HG03457 (cell line): Measurements from ENCODE around the gene GRK1.

Experiments
- ATAC-seq: cut with Tn5 transposase; IDR thresholded peaks from one replicate; pipeline ENCODE4 v1.9.1; 2021; ENCODE audit warnings: moderate number of reproducible peaks; ENCODE audit not compliant: unreplicated experiment

Gene GRK1

GRCh38 chr13:113649212-113649611, 17.8 kb upstream of the GRK1 start:
- no peak for ATAC-seq

- ATAC-seq: no peak
Measured at GRCh38 chr13:113650275-113650674, 16.7 kb upstream of the GRK1 start.

- no peak for ATAC-seq
Measured at GRCh38 chr13:113650731-113651148, 16.3 kb upstream of the GRK1 start.

GRCh38 chr13:113651511-113652403, 15.3 kb upstream of the GRK1 start:
- ATAC-seq: no peak

- no peak for ATAC-seq
Measured at GRCh38 chr13:113652404-113653263, 14.4 kb upstream of the GRK1 start.

- no peak for ATAC-seq
Measured at GRCh38 chr13:113653264-113654174, 13.5 kb upstream of the GRK1 start.

GRCh38 chr13:113654175-113654560, 12.9 kb upstream of the GRK1 start:
- no peak for ATAC-seq

GRCh38 chr13:113654591-113655345, 12.3 kb upstream of the GRK1 start:
- no peak for ATAC-seq

GRCh38 chr13:113655346-113656002, 11.5 kb upstream of the GRK1 start:
- no peak for ATAC-seq

GRCh38 chr13:113656003-113656588, 10.9 kb upstream of the GRK1 start:
- no peak for ATAC-seq

- ATAC-seq: no peak
Measured at GRCh38 chr13:113656831-113657671, 10.0 kb upstream of the GRK1 start.

GRCh38 chr13:113657851-113658741, 8.9 kb upstream of the GRK1 start, which contains the start of gene ATP4B:
Gene ATP4B (minus strand): TSS chr13:113658198. CDS start chr13:113658144, 54 bp downstream.
- ATAC-seq: no peak

- no peak for ATAC-seq
Measured at GRCh38 chr13:113658836-113659235, 8.2 kb upstream of the GRK1 start.

GRCh38 chr13:113659337-113659736, 7.7 kb upstream of the GRK1 start:
- ATAC-seq: no peak

GRCh38 chr13:113660066-113660465, 7.0 kb upstream of the GRK1 start:
- no peak for ATAC-seq

GRCh38 chr13:113661509-113661908, 5.5 kb upstream of the GRK1 start:
- no peak for ATAC-seq

GRCh38 chr13:113663934-113664333, 3.1 kb upstream of the GRK1 start:
- no peak for ATAC-seq
